ENCODE measurements around the gene VWA8. TPM values are rescaled to one million over a fixed set of nuclear protein-coding genes. Genes with fewer than 3 reads are reported as not detected.

VWA8 gene
- total and polyA plus RNA-seq, 2 of the 8 experiments (the other 6 are each of a cell fraction or from before 2014, with no cell fraction given): 5.9 to 19.6 TPM

GRCh38 chr13:41658057-41658661, 302.8 kb downstream of the VWA8 start:
- no peak for DNase-seq (ENCODE audit: low read depth in 1 of 2, low spot score in 2 of 2)
- POLR2A ChIA-PET (ENCODE audit: partially characterized antibody): no interaction called here
- FAIRE-seq: peak; percentile 42

More at GRCh38 chr13:41658057-41658661, 302.8 kb downstream of the VWA8 start:
- H2BK15ac ChIP-seq (ENCODE audit: low read length): no peak overlapping the region
- H3K36me3 ChIP-seq (ENCODE audit: control insufficient read depth in 2 of 4, insufficient read depth in 4 of 4, low read length in 3 of 4): no peaks in the 10 kb centered on the region; a peak in 2 of 8 replicates
- no peak overlapping the region for H3K56ac ChIP-seq (replicated peaks; ENCODE audit: insufficient read length, low read depth, low read length)
- no peak overlapping the region for H2AK5ac ChIP-seq (ENCODE audit: low read depth, low read length)
- CTCF ChIA-PET (ENCODE audit: partially characterized antibody): interaction anchor here (0.6 to 4.3 kb wide), 11 partner anchors 8 to 584 kb away, joined by 3 to 42 read pairs (median 5); no protein-coding TSS in a partner anchor
- no peak overlapping the region for H2BK5ac ChIP-seq (ENCODE audit: low read depth, low read length)
- H3K4me3 ChIP-seq (ENCODE audit: extremely low read depth in 1 of 4, insufficient read depth in 2 of 4, low read depth in 3 of 4, low read length in 4 of 4): no peak overlapping the region
- no peaks in the 10 kb centered on the region for H3K79me2 ChIP-seq (ENCODE audit: control insufficient read depth in 1 of 2, insufficient read depth in 2 of 2, low read length in 2 of 2)
- no peak overlapping the region for H3K23ac ChIP-seq (ENCODE audit: insufficient read length)
- 80% methylated on average over 7 of the region's 7 CpGs; no CpG with 5 or more reads in 1 of the 2 experiments for WGBS, 2 experiments (ENCODE audit: extremely low coverage in 1 of 2, insufficient coverage in 1 of 2, insufficient read length in 1 of 2, insufficient replicate concordance in 2 of 2, low coverage in 1 of 2, low lambda C conversion rate in 2 of 2, missing lambda C conversion rate in 1 of 2)
- no peak overlapping the region for H2AFZ ChIP-seq (ENCODE audit: low read length)
- no peaks in the 10 kb centered on the region for H3K23me2 ChIP-seq (ENCODE audit: low read depth, low read length)
- H3K9ac ChIP-seq (replicated peaks in 1 of 4; ENCODE audit: extremely low read depth in 1 of 4, low read depth in 3 of 4, low read length in 3 of 4): no peak overlapping the region
- H3K4ac ChIP-seq (replicated peaks; ENCODE audit: insufficient read length, low read depth, low read length): peak overlapping the region; percentile 55
- H3K4me2 ChIP-seq (ENCODE audit: insufficient read depth in 1 of 2, low read depth in 2 of 2, low read length in 2 of 2): no peak overlapping the region
- no peaks in the 10 kb centered on the region for H3K4me1 ChIP-seq (replicated peaks in 1 of 4; ENCODE audit: control insufficient read depth in 3 of 4, insufficient read depth in 4 of 4, low read length in 3 of 4)
- H4K5ac ChIP-seq (ENCODE audit: insufficient read length, low read depth, low read length): no peak overlapping the region
- H2BK120ac ChIP-seq (replicated peaks; ENCODE audit: low read depth, low read length): no peak overlapping the region
- no peak overlapping the region for H4K91ac ChIP-seq (replicated peaks; ENCODE audit: insufficient read length, low read length)
- H3K79me1 ChIP-seq (ENCODE audit: low read depth, low read length): 0 out of 2 replicates have a peak, but pooled peaks cover 2% of the 10 kb centered on the region
- no peak overlapping the region for H2BK12ac ChIP-seq (ENCODE audit: low read depth, low read length)
- peaks cover 0 to 4% of the 10 kb centered on the region in 2 experiments; a peak in 1 of 4 replicates for H3K9me3 ChIP-seq (ENCODE audit: insufficient read depth in 2 of 2, low read depth in 1 of 2, low read length in 1 of 2)
- peaks cover 0 to 1% of the 10 kb centered on the region in 2 experiments for H4K20me1 ChIP-seq (replicated peaks in 1 of 2; ENCODE audit: control insufficient read depth in 1 of 2, insufficient read depth in 2 of 2, low read length in 2 of 2)
- H3K27ac ChIP-seq (ENCODE audit: low read depth, low read length): no peak overlapping the region
- no peak overlapping the region; the same call in 1 of the 2 replicates for H4K8ac ChIP-seq (ENCODE audit: extremely low read depth, insufficient read depth, low read length)
- TF ChIP-seq RAD21 (IDR thresholded peaks at IDR 0.05 in 1 of 2, conservative IDR thresholded peaks at IDR 0.05 in 1 of 2; ENCODE audit: low read depth in 2 of 2, low read length in 2 of 2) (peak; percentile 22 to 41; a peak in 3 of 4 replicates), HDAC2 (IDR thresholded peaks at IDR 0.05; ENCODE audit: borderline replicate concordance in 1 of 2, low read depth in 2 of 2, low read length in 2 of 2) (no peak), CTCF (IDR thresholded peaks at IDR 0.05; ENCODE audit: control extremely low read depth in 1 of 3, insufficient read depth in 1 of 3, low read depth in 1 of 3, low read length in 3 of 3) (peak; percentile 18 to 44 (median 20); a peak in 3 of 4 replicates)
- H2BK20ac ChIP-seq (ENCODE audit: low read length): no peak overlapping the region
- no peak overlapping the region for H3K14ac ChIP-seq (ENCODE audit: insufficient read length)
- no peak overlapping the region for H3K18ac ChIP-seq (ENCODE audit: extremely low read depth, low read length)
- H3K27me3 ChIP-seq (replicated peaks in 1 of 4; ENCODE audit: control insufficient read depth in 3 of 4, extremely low read depth in 1 of 4, insufficient read depth in 3 of 4, low read length in 3 of 4): no peaks in the 10 kb centered on the region
